ENCODE results near the gene NRCAM.

DNA sequence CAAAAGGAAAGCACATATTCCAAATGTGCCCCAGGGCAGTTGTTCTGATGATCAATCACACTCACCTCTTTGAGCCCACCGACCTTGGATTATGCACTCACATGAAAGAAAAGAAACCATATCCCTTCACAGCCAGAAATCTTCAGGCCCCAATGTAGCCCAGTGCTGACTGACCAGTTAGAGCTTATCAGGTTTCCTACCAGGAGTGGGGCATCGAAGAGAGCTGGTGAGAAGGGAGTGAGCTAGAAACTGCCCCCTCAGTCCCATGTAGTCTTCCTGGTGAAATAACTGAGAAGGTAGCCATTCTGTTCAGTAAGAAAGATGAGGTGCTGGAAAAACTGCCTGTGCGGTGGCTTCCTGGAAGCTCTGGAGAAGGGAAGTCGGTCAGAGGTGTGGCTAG lies 32.2 kb downstream of the NRCAM start:
- TF ChIP-seq, protein P1, sequence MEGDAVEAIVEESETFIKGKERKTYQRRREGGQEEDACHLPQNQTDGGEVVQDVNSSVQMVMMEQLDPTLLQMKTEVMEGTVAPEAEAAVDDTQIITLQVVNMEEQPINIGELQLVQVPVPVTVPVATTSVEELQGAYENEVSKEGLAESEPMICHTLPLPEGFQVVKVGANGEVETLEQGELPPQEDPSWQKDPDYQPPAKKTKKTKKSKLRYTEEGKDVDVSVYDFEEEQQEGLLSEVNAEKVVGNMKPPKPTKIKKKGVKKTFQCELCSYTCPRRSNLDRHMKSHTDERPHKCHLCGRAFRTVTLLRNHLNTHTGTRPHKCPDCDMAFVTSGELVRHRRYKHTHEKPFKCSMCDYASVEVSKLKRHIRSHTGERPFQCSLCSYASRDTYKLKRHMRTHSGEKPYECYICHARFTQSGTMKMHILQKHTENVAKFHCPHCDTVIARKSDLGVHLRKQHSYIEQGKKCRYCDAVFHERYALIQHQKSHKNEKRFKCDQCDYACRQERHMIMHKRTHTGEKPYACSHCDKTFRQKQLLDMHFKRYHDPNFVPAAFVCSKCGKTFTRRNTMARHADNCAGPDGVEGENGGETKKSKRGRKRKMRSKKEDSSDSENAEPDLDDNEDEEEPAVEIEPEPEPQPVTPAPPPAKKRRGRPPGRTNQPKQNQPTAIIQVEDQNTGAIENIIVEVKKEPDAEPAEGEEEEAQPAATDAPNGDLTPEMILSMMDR (IDR thresholded peaks at IDR 0.05; ENCODE audit: low read length), result no peak
- TF ChIP-seq EZH2phosphoT487 (IDR thresholded peaks at IDR 0.05; ENCODE audit: low read length) (no peak), EZH2 (optimal IDR thresholded peaks at IDR 0.05; ENCODE audit: low read depth, low read length) (no peak)

All from MM.1S (cell line).